Common myeloid progenitor, CD34-positive (primary cell): Measurements from ENCODE around the gene ATP6V0E1.
A peak's percentile ranks its signal among the peaks of the same experiment; 100 is the strongest.

ENCODE experiments used
- CTCF ChIA-PET: fragments of 350-600 bp; sonication (Branson Sonifier 250); formaldehyde crosslinking; loops from one replicate; lab custom pipeline; 2021; ENCODE audit warnings: antibody characterized with exemption; lab: Charles Lee
- POLR2A ChIA-PET: fragments of 350-600 bp; sonication (Branson Sonifier 250); formaldehyde crosslinking; loops from one replicate; lab custom pipeline; 2021; ENCODE audit warnings: antibody characterized with exemption; lab: Charles Lee
- DNase-seq, 3 donors: peaks; one replicate each; pipeline versions ENCODE4 v3.0.0 to v3.0.0-alpha.2; 2013
- H3K27ac ChIP-seq, 2 experiments: 1 replicate in 1 of 2; 2 replicates in 1 of 2; pipeline ENCODE4 v1.7.0; 2013; ENCODE audit warnings: inconsistent platforms in 2 of 2, low read length in 2 of 2, mild to moderate bottlenecking in 2 of 2, low read depth in 1 of 2, moderate library complexity in 1 of 2; ENCODE audit not compliant: severe bottlenecking in 2 of 2, insufficient read depth in 1 of 2, poor library complexity in 1 of 2
- H3K27me3 ChIP-seq, 5 experiments: replicated peaks in 2 of 5; 1 replicate in 3 of 5; 2 replicates in 2 of 5; pipeline versions ENCODE4 v1.6.1 to v1.7.0; 2013; ENCODE audit warnings: low read length in 4 of 5, mild to moderate bottlenecking in 2 of 5, moderate library complexity in 2 of 5, inconsistent platforms in 1 of 5; ENCODE audit not compliant: insufficient read depth in 5 of 5, control insufficient read depth in 4 of 5
- H3K36me3 ChIP-seq, 4 experiments: 1 replicate in 2 of 4; 2 replicates in 2 of 4; pipeline versions ENCODE4 v1.6.1 to v1.7.0; 2013; ENCODE audit warnings: low read length in 3 of 4, control low read depth in 1 of 4, mild to moderate bottlenecking in 1 of 4; ENCODE audit not compliant: control insufficient read depth in 4 of 4, insufficient read depth in 4 of 4
- H3K4me1 ChIP-seq, 4 experiments: 1 replicate in 3 of 4; 2 replicates in 1 of 4; pipeline versions ENCODE4 v1.6.1 to v1.7.1; 2013; ENCODE audit warnings: low read length in 3 of 4, mild to moderate bottlenecking in 3 of 4, control low read depth in 1 of 4, inconsistent platforms in 1 of 4, moderate library complexity in 1 of 4; ENCODE audit not compliant: control insufficient read depth in 4 of 4, insufficient read depth in 4 of 4; ENCODE audit errors: control extremely low read depth in 1 of 4
- H3K4me3 ChIP-seq, 7 experiments: 1 replicate in 4 of 7; 2 replicates in 3 of 7; pipeline versions ENCODE4 v1.5.1 to v1.7.0; 2013; ENCODE audit warnings: mild to moderate bottlenecking in 7 of 7, low read length in 6 of 7, moderate library complexity in 6 of 7, inconsistent platforms in 2 of 7, low read depth in 2 of 7, control low read depth in 1 of 7; ENCODE audit not compliant: insufficient read depth in 4 of 7, control insufficient read depth in 1 of 7; ENCODE audit errors: extremely low read depth in 1 of 7
- H3K9me3 ChIP-seq, 5 experiments: 1 replicate in 4 of 5; 2 replicates in 1 of 5; pipeline versions ENCODE4 v1.6.1 to v1.7.1; 2013; ENCODE audit warnings: low read length in 4 of 5, mild to moderate bottlenecking in 2 of 5, inconsistent platforms in 1 of 5, low read depth in 1 of 5, moderate library complexity in 1 of 5; ENCODE audit not compliant: control insufficient read depth in 4 of 5, insufficient read depth in 2 of 5; ENCODE audit errors: control extremely low read depth in 1 of 5
- WGBS: methylation state at CpG from one replicate; pipeline ENCODE4 v1.1.5; 2013; ENCODE audit not compliant: insufficient coverage; 5-methylcytosine and 5-hydroxymethylcytosine counted together

The ATP6V0E1 gene

DNA sequence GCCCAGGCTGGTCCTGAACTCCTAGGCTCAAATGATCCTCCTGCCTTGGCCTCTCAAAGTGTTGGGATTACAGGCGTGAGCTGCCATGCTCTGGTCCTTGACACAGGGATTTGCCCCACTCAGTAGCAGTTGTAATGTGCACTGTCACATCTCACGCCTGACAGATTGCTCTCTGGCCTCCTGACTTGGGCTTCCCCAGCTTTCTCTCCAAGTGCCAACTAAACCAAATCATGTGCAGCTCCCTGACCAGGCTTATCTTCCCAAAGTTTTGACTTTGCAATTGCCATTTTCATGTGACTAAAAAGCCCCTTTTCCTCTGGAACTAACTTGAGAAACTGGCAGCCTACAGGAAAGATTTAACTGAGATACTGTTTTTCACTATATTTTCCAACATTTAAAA, 13.7 kb upstream of the ATP6V0E1 start:
- WGBS, result 100% methylated on average over 2 of the region's 2 CpGs

DNA sequence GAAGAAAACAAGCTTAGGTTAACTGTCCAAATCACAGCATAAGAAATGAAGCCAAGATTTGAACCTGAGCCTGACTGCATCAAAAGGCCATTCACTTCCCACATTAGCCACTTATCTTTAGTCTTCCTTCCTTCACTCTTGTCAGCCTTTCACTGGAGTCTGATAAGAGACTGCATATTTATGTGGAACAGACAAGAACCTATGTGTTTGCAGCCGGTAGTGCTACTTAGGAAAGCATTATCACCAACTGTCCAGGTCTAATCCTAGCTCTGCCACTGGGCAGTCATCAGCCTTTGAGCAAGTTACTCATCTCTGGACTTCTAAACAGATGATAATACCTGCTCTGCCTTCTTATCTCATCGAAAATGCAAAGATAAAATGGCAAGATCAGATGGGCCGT, 12.1 kb upstream of the ATP6V0E1 start:
- H3K9me3 ChIP-seq, result no peaks in the 10 kb centered on the region
- no peak for DNase-seq
- CTCF ChIA-PET, result interaction anchor here (3.3 to 6.3 kb wide), 2 partner anchors 11 kb away, joined by 11 to 35 read pairs; partner anchors contain the start of genes ATP6V0E1 and RPL26L1
- peaks cover 0 to 17% (median 9%) of the 10 kb centered on the region in 4 experiments for H3K36me3 ChIP-seq
- no peaks in the 10 kb centered on the region for H3K4me1 ChIP-seq
- no peaks in the 10 kb centered on the region for H3K27me3 ChIP-seq
- 100% methylated on average over 1 of the region's 3 CpGs for WGBS
- H3K4me3 ChIP-seq, result no peak overlapping the region
- no peak overlapping the region for H3K27ac ChIP-seq
- POLR2A ChIA-PET, result no interaction called here

More for the DNA sequence above, 13.7 kb upstream of the ATP6V0E1 start:
- DNase-seq, result no peak
- Histone ChIP-seq H3K4me3 (no peak overlapping the region), H3K27me3 (no peaks in the 10 kb centered on the region), H3K4me1 (no peaks in the 10 kb centered on the region), H3K36me3 (peaks cover 0 to 25% (median 12%) of the 10 kb centered on the region in 4 experiments), H3K9me3 (no peaks in the 10 kb centered on the region), H3K27ac (no peak overlapping the region)
- CTCF ChIA-PET, result interaction anchor here (6.3 kb wide), 1 partner anchor 10 kb away, joined by 35 read pairs; the partner anchor contains the start of gene RPL26L1
- POLR2A ChIA-PET, result no interaction called here

DNA sequence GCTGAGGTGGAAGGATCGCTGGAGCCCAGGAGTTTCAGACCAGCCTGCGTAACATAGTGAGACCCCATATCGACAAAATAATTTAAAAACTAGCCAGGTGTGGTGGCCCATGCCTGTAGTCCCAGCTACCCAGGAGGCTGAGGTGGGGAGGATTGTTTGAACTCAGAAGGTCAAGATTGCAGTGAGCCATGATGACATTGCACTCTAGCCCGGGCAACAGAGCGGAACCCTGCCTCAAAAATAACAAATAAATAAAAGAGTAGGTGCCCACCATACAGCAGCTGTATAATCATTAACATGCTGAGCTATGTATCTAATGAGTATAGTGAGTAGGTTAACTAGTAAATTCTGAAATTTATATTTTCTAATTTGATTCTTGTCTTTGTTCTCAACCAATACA, 11.0 kb upstream of the ATP6V0E1 start:
- DNase-seq, result no peak
- no peaks in the 10 kb centered on the region for H3K9me3 ChIP-seq
- ChIA-PET POLR2A (no interaction called here), CTCF (interaction anchor here (1.8 to 6.3 kb wide), 4 partner anchors 10 to 322 kb away, joined by 3 to 35 read pairs (median 8); partner anchors contain the start of genes ATP6V0E1 and RPL26L1)
- H3K36me3 ChIP-seq, result peaks cover 0 to 17% (median 9%) of the 10 kb centered on the region in 4 experiments
- H3K27me3 ChIP-seq, result peaks cover 0 to 3% (median 0%) of the 10 kb centered on the region in 5 experiments
- no peaks in the 10 kb centered on the region for H3K4me1 ChIP-seq
- no peak overlapping the region for H3K4me3 ChIP-seq
- 100% methylated on average over 2 of the region's 5 CpGs for WGBS
- H3K27ac ChIP-seq, result no peak overlapping the region

DNA sequence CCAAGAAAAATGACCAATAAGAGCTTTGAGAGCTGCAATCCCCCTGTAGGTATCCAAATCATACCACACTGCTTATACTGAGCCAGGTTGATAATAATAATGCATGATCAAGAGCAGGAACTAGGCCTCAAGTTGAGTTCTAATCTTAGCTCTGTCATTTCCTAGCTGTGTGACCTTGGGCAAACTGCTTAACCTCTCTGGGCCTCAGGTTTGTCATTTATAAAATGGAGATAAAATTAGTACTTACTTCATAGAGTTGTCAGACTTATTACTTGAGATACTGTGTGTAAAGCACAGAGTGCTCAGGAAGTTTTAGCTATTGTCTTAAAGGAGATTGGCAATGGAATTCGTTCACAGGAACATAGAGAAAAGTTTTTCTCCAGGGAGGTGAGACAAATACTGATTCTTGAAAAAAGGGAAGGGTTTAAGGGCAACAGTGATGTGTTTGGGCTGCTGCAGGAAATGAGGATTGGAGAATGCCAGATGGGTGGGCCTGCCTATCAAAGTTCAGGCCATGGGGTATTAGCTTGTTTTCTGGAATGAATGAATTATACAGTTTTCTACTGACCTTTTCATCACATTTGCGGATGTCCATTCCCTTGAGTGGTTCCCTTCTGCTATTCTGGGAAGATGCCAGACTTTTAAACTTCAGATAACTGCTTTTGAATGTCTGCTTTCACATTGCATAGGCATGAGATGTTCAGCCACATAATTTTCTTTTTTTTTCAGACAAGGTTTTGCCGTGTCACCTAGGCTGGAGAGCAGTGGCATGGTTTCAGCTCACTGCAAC, 10.2 kb upstream of the ATP6V0E1 start:
- WGBS, result 57% methylated on average over 3 of the region's 3 CpGs
- Histone ChIP-seq H3K36me3 (peaks cover 0 to 15% (median 7%) of the 10 kb centered on the region in 4 experiments), H3K4me3 (no peak overlapping the region), H3K4me1 (no peaks in the 10 kb centered on the region), H3K27ac (no peak overlapping the region), H3K27me3 (peaks cover 0 to 5% (median 0%) of the 10 kb centered on the region in 5 experiments), H3K9me3 (no peaks in the 10 kb centered on the region)
- CTCF ChIA-PET, result interaction anchor here (1.8 to 6.3 kb wide), 4 partner anchors 10 to 321 kb away, joined by 3 to 35 read pairs (median 8); partner anchors contain the start of genes ATP6V0E1 and RPL26L1
- POLR2A ChIA-PET, result no interaction called here
- DNase-seq, result peak in 1 of 3 donors; percentile 21

DNA sequence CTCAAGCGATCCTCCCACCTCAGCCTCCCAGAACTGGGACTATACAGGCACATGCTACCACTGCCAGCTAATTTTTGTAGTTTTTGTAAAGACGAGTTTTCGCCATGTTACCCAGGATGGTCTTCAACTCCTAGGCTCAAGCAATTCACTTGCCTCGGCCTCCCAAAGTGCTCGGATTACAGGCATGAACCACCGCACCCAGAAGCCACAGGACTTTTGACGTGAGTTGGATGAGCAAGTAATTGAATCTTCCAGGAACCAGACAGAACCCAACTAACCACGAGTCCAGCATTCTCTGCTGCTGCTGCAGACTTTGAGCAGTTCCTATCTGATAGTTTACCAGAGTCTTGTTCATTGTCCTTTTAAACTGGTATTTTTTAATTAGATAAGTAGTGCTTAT, 9.6 kb upstream of the ATP6V0E1 start:
- Histone ChIP-seq H3K27ac (no peak overlapping the region), H3K4me3 (no peak overlapping the region), H3K4me1 (no peaks in the 10 kb centered on the region), H3K9me3 (no peaks in the 10 kb centered on the region), H3K27me3 (peaks cover 0 to 5% (median 0%) of the 10 kb centered on the region in 5 experiments), H3K36me3 (peaks cover 0 to 12% (median 6%) of the 10 kb centered on the region in 4 experiments)
- no peak for DNase-seq
- ChIA-PET CTCF (interaction anchor here (2.0 to 6.3 kb wide), 3 partner anchors 9 to 262 kb away, joined by 6 to 35 read pairs (median 11); partner anchors contain the start of genes ATP6V0E1 and RPL26L1), POLR2A (no interaction called here)
- 96% methylated on average over 7 of the region's 8 CpGs for WGBS

DNA sequence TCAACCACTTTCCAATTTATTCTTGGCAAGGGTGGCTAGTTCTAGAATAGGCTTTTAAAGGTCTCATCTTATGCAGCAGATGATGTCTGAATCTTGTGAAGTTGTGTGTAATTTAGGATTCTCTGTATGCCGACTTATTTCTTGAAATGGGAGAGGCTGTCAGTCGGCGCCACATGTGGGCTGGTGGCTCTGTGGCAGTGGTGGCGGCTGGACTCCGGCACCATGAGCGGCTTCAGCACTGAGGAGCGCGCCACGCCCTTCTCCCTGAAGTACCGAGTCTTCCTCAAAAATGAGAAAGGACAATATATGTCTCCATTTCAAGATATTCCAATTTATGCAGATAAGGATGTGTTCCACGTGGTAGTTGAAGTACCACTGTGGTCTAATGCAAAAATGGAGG, 8.3 kb upstream of the ATP6V0E1 start:
- CTCF ChIA-PET, result no interaction called here
- Histone ChIP-seq H3K36me3 (peaks cover 0 to under 1% (median under 1%) of the 10 kb centered on the region in 4 experiments), H3K27me3 (peaks cover 0 to 5% (median 0%) of the 10 kb centered on the region in 5 experiments), H3K4me1 (no peaks in the 10 kb centered on the region), H3K9me3 (no peaks in the 10 kb centered on the region), H3K4me3 (no peak overlapping the region), H3K27ac (no peak overlapping the region)
- POLR2A ChIA-PET, result no interaction called here
- DNase-seq, result no peak
- 100% methylated on average over 2 of the region's 11 CpGs for WGBS

DNA sequence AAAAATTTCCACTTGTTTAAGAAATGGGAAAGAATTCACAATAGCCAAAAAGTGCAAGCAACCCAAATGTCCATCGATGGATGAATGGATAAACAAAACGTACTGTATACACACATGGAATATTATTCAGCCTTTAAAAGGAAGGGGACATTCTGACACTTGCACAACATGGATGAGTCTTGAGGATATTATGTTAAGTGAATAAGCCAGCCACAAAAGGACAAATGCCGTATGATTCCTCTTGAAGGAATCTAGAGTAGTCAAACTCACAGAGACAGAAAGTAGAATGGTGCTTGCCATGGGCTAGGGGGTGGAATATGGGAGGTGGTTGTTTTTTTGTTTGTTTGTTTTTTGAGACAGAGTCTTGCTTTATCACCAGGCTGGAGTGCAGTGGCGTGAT, 3.8 kb upstream of the ATP6V0E1 start:
- WGBS, result 75% methylated on average over 2 of the region's 4 CpGs
- ChIA-PET POLR2A (no interaction called here), CTCF (interaction anchor here (1.1 to 4.8 kb wide), 4 partner anchors 12 to 129 kb away, joined by 3 to 32 read pairs (median 5); no protein-coding TSS in a partner anchor)
- DNase-seq, result no peak
- Histone ChIP-seq H3K27ac (no peak overlapping the region), H3K4me1 (peaks cover 0 to 11% (median 9%) of the 10 kb centered on the region in 4 experiments), H3K4me3 (no peak overlapping the region), H3K36me3 (no peaks in the 10 kb centered on the region), H3K27me3 (peaks cover 0 to 5% (median 0%) of the 10 kb centered on the region in 5 experiments), H3K9me3 (no peaks in the 10 kb centered on the region)
